ENCODE measurements around the gene RAB7A. TPM values are rescaled to one million over a fixed set of nuclear protein-coding genes. Genes with fewer than 3 reads are reported as not detected.

The RAB7A gene
- total RNA-seq, 1 donor from 2014 or later = 51.2 TPM

DNA sequence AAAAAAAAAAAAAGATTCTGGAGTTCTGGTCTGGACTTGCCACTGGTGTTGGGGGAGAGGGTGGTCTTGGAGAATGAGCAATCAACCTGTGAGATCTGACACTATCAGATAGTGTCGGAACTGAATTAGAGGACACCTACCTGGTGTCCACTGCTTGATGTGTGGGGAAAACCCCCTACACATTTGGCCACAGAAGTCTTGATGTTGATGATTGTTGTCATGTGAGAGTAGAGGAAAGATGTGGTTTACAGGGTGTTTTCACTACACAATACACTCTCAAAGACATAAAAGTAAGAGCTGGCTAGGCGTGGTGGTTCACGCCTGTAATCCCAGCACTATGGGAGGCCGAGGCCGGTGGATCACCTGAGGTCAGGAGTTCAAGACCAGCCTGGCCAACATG is 36.9 kb upstream of the RAB7A start:
- Histone ChIP-seq H3K9me3 (ENCODE audit: low read depth) (no peaks in the 10 kb centered on the region), H3K27ac (no peak overlapping the region), H3K9ac (no peak overlapping the region), H3K4me3 (no peak overlapping the region), H3K79me2 (ENCODE audit: low read depth) (no peaks in the 10 kb centered on the region), H3K27me3 (no peaks in the 10 kb centered on the region), H3K4me2 (no peak overlapping the region), H3F3A (ENCODE audit: low read depth) (peaks cover under 1% of the 10 kb centered on the region), H2AFZ (replicated peaks) (no peak overlapping the region), H3K4me1 (no peaks in the 10 kb centered on the region), H3K36me3 (no peaks in the 10 kb centered on the region), H4K20me1 (ENCODE audit: low read depth) (no peaks in the 10 kb centered on the region)
- H3K27ac Mint-ChIP-seq = no peak overlapping the region
- peaks cover 2% of the 10 kb centered on the region for H3K27me3 Mint-ChIP-seq (ENCODE audit: insufficient read depth, low read depth)
- H3K4me1 Mint-ChIP-seq = no peaks in the 10 kb centered on the region
- no peak for DNase-seq (ENCODE audit: low spot score)
- no peaks in the 10 kb centered on the region for H3K36me3 Mint-ChIP-seq
- TF ChIP-seq EZH2 (IDR thresholded peaks at IDR 0.05) = no peak
- TF ChIP-seq EZH2phosphoT487 (IDR thresholded peaks at IDR 0.05) = no peak
- TF ChIP-seq, protein P1, sequence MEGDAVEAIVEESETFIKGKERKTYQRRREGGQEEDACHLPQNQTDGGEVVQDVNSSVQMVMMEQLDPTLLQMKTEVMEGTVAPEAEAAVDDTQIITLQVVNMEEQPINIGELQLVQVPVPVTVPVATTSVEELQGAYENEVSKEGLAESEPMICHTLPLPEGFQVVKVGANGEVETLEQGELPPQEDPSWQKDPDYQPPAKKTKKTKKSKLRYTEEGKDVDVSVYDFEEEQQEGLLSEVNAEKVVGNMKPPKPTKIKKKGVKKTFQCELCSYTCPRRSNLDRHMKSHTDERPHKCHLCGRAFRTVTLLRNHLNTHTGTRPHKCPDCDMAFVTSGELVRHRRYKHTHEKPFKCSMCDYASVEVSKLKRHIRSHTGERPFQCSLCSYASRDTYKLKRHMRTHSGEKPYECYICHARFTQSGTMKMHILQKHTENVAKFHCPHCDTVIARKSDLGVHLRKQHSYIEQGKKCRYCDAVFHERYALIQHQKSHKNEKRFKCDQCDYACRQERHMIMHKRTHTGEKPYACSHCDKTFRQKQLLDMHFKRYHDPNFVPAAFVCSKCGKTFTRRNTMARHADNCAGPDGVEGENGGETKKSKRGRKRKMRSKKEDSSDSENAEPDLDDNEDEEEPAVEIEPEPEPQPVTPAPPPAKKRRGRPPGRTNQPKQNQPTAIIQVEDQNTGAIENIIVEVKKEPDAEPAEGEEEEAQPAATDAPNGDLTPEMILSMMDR (IDR thresholded peaks at IDR 0.05) = no peak
- H3K9me3 Mint-ChIP-seq = no peaks in the 10 kb centered on the region
- H3K4me3 Mint-ChIP-seq = no peak overlapping the region

DNA sequence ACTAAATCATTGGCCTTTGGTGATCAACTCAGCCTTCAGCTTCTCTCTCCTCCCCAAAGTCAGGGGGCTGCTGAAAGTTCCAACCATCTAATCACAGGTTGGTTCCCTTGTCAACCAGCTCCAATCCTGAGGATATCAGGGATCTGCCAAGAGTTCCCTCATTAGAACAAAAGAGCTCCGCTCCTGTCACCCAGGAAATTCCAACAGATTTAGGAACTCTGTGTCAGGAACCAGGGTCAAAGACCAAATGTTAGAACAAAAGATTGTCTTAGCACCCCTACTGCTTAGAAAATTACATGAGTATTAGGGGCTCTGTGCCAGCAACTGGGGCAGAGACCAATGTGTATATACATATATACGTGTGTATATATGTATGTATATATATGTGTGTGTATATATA is 32.3 kb upstream of the RAB7A start:
- H3K4me2 ChIP-seq = peak overlapping the region; percentile 22
- H3K9ac ChIP-seq = no peak overlapping the region
- Mint-ChIP-seq H3K36me3 (no peaks in the 10 kb centered on the region), H3K9me3 (no peaks in the 10 kb centered on the region), H3K4me3 (no peak overlapping the region), H3K27ac (no peak overlapping the region), H3K4me1 (no peaks in the 10 kb centered on the region), H3K27me3 (ENCODE audit: insufficient read depth, low read depth) (peaks cover 2% of the 10 kb centered on the region)
- no peaks in the 10 kb centered on the region for H3K79me2 ChIP-seq (ENCODE audit: low read depth)
- peak; percentile 51 for DNase-seq (ENCODE audit: low spot score)
- H3K4me1 ChIP-seq = no peaks in the 10 kb centered on the region
- no peak overlapping the region for H3K27ac ChIP-seq
- H3F3A ChIP-seq (ENCODE audit: low read depth) = no peaks in the 10 kb centered on the region
- no peaks in the 10 kb centered on the region for H3K36me3 ChIP-seq
- peak overlapping the region; percentile 26 for H2AFZ ChIP-seq (replicated peaks)
- H4K20me1 ChIP-seq (ENCODE audit: low read depth) = no peaks in the 10 kb centered on the region
- H3K4me3 ChIP-seq = no peak overlapping the region
- no peaks in the 10 kb centered on the region for H3K9me3 ChIP-seq (ENCODE audit: low read depth)
- TF ChIP-seq, protein P1 (IDR thresholded peaks at IDR 0.05) = no peak
- TF ChIP-seq EZH2phosphoT487 (IDR thresholded peaks at IDR 0.05) = no peak
- no peak for TF ChIP-seq EZH2 (IDR thresholded peaks at IDR 0.05)
- peaks cover 8% of the 10 kb centered on the region for H3K27me3 ChIP-seq

- Histone ChIP-seq H3K9ac (no peak overlapping the region), H2AFZ (replicated peaks) (no peak overlapping the region), H3K36me3 (no peaks in the 10 kb centered on the region), H3F3A (ENCODE audit: low read depth) (no peaks in the 10 kb centered on the region), H3K4me1 (no peaks in the 10 kb centered on the region), H3K9me3 (ENCODE audit: low read depth) (no peaks in the 10 kb centered on the region), H3K4me3 (no peak overlapping the region), H3K4me2 (no peak overlapping the region), H3K27ac (no peak overlapping the region), H3K27me3 (peaks cover 14% of the 10 kb centered on the region), H4K20me1 (ENCODE audit: low read depth) (no peaks in the 10 kb centered on the region), H3K79me2 (ENCODE audit: low read depth) (no peaks in the 10 kb centered on the region)
- no peak for DNase-seq (ENCODE audit: low spot score)
- Mint-ChIP-seq H3K27me3 (ENCODE audit: insufficient read depth, low read depth) (no peaks in the 10 kb centered on the region), H3K27ac (no peak overlapping the region), H3K4me1 (peaks cover 12% of the 10 kb centered on the region), H3K9me3 (no peaks in the 10 kb centered on the region), H3K36me3 (no peaks in the 10 kb centered on the region), H3K4me3 (no peak overlapping the region)
- no peak for TF ChIP-seq EZH2phosphoT487 (IDR thresholded peaks at IDR 0.05)
- no peak for TF ChIP-seq EZH2 (IDR thresholded peaks at IDR 0.05)
- TF ChIP-seq, protein P1 (IDR thresholded peaks at IDR 0.05) = no peak
Measured at GRCh38 chr3:128697341-128697740, 28.6 kb upstream of the RAB7A start.
